ENCODE measurements around the gene TRUB1.

TRUB1 gene

GRCh38 chr10:114973997-114974396, 36.0 kb downstream of the TRUB1 start:
- H3K9ac ChIP-seq = no peak overlapping the region
- H3K27ac ChIP-seq = no peak overlapping the region
- H3K4me1 ChIP-seq (ENCODE audit: low read depth, poor library complexity, severe bottlenecking) = no peaks in the 10 kb centered on the region
- H3K36me3 ChIP-seq (ENCODE audit: insufficient read depth) = no peaks in the 10 kb centered on the region
- H3K4me3 ChIP-seq (IDR thresholded peaks at IDR 0.05; ENCODE audit: insufficient read depth, low read depth, low read length) = no peak overlapping the region
- H2AFZ ChIP-seq (ENCODE audit: low read depth) = no peak overlapping the region
- no peaks in the 10 kb centered on the region for H4K20me1 ChIP-seq (ENCODE audit: insufficient read depth)
- H3K4me2 ChIP-seq = no peak overlapping the region
- TF ChIP-seq CTCF (conservative IDR thresholded peaks at IDR 0.05; ENCODE audit: low read depth, low read length) = no peak
- H3K27me3 ChIP-seq (ENCODE audit: insufficient read depth, low read depth) = no peaks in the 10 kb centered on the region
- no peaks in the 10 kb centered on the region for H3K79me2 ChIP-seq (ENCODE audit: insufficient read depth, low read depth)

- Histone ChIP-seq H3K27me3 (ENCODE audit: insufficient read depth, low read depth) (no peaks in the 10 kb centered on the region), H3K9ac (no peak overlapping the region), H3K36me3 (ENCODE audit: insufficient read depth) (no peaks in the 10 kb centered on the region), H2AFZ (ENCODE audit: low read depth) (no peak overlapping the region), H3K27ac (no peak overlapping the region), H4K20me1 (ENCODE audit: insufficient read depth) (no peaks in the 10 kb centered on the region), H3K4me1 (ENCODE audit: low read depth, poor library complexity, severe bottlenecking) (no peaks in the 10 kb centered on the region), H3K4me3 (IDR thresholded peaks at IDR 0.05; ENCODE audit: insufficient read depth, low read depth, low read length) (no peak overlapping the region), H3K4me2 (no peak overlapping the region), H3K79me2 (ENCODE audit: insufficient read depth, low read depth) (no peaks in the 10 kb centered on the region)
- TF ChIP-seq CTCF (conservative IDR thresholded peaks at IDR 0.05; ENCODE audit: low read depth, low read length) = no peak
Measured at GRCh38 chr10:114974625-114975024, 36.6 kb downstream of the TRUB1 start.

- H3K4me3 ChIP-seq (IDR thresholded peaks at IDR 0.05; ENCODE audit: insufficient read depth, low read depth, low read length) = no peak overlapping the region
- no peak for TF ChIP-seq CTCF (conservative IDR thresholded peaks at IDR 0.05; ENCODE audit: low read depth, low read length)
- H3K27me3 ChIP-seq (ENCODE audit: insufficient read depth, low read depth) = no peaks in the 10 kb centered on the region
- H3K9ac ChIP-seq = no peak overlapping the region
- no peak overlapping the region for H3K4me2 ChIP-seq
- no peaks in the 10 kb centered on the region for H3K36me3 ChIP-seq (ENCODE audit: insufficient read depth)
- H3K79me2 ChIP-seq (ENCODE audit: insufficient read depth, low read depth) = no peaks in the 10 kb centered on the region
- no peaks in the 10 kb centered on the region for H4K20me1 ChIP-seq (ENCODE audit: insufficient read depth)
- H3K4me1 ChIP-seq (ENCODE audit: low read depth, poor library complexity, severe bottlenecking) = no peaks in the 10 kb centered on the region
- no peak overlapping the region for H3K27ac ChIP-seq
- H2AFZ ChIP-seq (ENCODE audit: low read depth) = no peak overlapping the region
Measured at GRCh38 chr10:114975091-114975490, 37.1 kb downstream of the TRUB1 start.

- Histone ChIP-seq H3K9ac (no peak overlapping the region), H3K4me2 (no peak overlapping the region), H3K4me3 (IDR thresholded peaks at IDR 0.05; ENCODE audit: insufficient read depth, low read depth, low read length) (no peak overlapping the region), H3K79me2 (ENCODE audit: insufficient read depth, low read depth) (no peaks in the 10 kb centered on the region), H3K36me3 (ENCODE audit: insufficient read depth) (no peaks in the 10 kb centered on the region), H3K27me3 (ENCODE audit: insufficient read depth, low read depth) (no peaks in the 10 kb centered on the region), H4K20me1 (ENCODE audit: insufficient read depth) (no peaks in the 10 kb centered on the region), H3K4me1 (ENCODE audit: low read depth, poor library complexity, severe bottlenecking) (no peaks in the 10 kb centered on the region), H2AFZ (ENCODE audit: low read depth) (no peak overlapping the region), H3K27ac (no peak overlapping the region)
- no peak for TF ChIP-seq CTCF (conservative IDR thresholded peaks at IDR 0.05; ENCODE audit: low read depth, low read length)
Measured at GRCh38 chr10:114982989-114983388, 45.0 kb downstream of the TRUB1 start.

GRCh38 chr10:114987995-114988394, 50.0 kb downstream of the TRUB1 start:
- H3K36me3 ChIP-seq (ENCODE audit: insufficient read depth) = no peaks in the 10 kb centered on the region
- no peaks in the 10 kb centered on the region for H3K27me3 ChIP-seq (ENCODE audit: insufficient read depth, low read depth)
- no peaks in the 10 kb centered on the region for H4K20me1 ChIP-seq (ENCODE audit: insufficient read depth)
- H3K4me3 ChIP-seq (IDR thresholded peaks at IDR 0.05; ENCODE audit: insufficient read depth, low read depth, low read length) = no peak overlapping the region
- H3K4me2 ChIP-seq = no peak overlapping the region
- no peak overlapping the region for H3K27ac ChIP-seq
- TF ChIP-seq CTCF (conservative IDR thresholded peaks at IDR 0.05; ENCODE audit: low read depth, low read length) = no peak
- no peak overlapping the region for H2AFZ ChIP-seq (ENCODE audit: low read depth)
- no peaks in the 10 kb centered on the region for H3K79me2 ChIP-seq (ENCODE audit: insufficient read depth, low read depth)
- no peaks in the 10 kb centered on the region for H3K4me1 ChIP-seq (ENCODE audit: low read depth, poor library complexity, severe bottlenecking)
- H3K9ac ChIP-seq = no peak overlapping the region

All from KMS-11 (cell line).